ENCODE measurements around the gene CPT1B. TPM values are rescaled to one million over a fixed set of nuclear protein-coding genes. Genes with fewer than 3 reads are reported as not detected.

Gene CPT1B
- 100 to 1,000 TPM in 1 of 5 donors, 10 to 100 TPM in 4; 61.9 to 113 (median 94.5) TPM for total RNA-seq
- 35.5 TPM for total RNA-seq (2013)
- total RNA-seq: 0.80 to 4.4 (median 2.1) reads per million in 29 experiments

DNA sequence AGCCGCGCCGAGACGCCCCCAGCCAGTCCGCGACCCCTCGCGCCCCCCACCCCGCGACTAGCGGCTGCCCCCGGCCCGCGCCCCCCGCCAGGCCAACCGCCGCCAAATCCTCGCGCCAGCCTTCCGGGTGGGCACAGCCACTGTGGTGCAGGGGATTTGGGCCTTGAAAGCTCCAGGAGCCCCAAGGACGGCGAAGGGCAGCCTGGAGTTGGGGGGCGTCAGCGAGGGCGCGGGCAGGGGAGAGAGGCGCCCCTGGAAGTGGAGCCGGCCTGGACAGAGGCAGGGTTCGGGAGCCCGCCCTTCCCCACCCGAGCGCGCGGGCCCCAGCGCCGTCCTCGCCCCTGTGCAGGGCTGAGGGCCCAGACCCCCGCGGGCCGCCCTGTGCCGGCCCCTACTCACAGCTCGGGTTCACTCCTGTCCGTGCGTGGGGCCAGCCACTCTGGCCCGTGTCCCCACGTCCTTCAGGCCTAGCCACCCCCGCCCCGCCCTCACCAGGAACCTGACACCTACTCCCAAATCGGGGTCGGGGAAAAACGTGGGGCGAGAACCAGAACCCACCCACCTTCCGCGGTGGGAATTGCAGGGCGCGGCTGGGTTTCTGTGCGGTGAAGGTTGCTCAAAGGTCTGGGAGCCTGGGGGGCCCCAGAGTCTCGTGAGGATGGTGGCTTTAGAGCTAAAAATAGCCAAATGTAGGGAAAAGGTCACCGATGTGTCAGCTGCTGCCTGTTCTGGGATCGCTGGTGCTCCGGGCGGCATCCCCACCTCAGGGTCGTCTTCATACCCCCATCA is at the start of gene CPT1B:
TSS of gene CPT1B (minus strand) at position 441 of the 789 bp plus-strand sequence. CDS start 512 bp downstream, outside the sequence.
- peaks cover 11 to 12% of the 10 kb centered on the region in 2 donors for H3K36me3 ChIP-seq (ENCODE audit: control insufficient read depth in 2 of 2, extremely low read depth in 1 of 2, insufficient read depth in 1 of 2, low read length in 1 of 2)
- WGBS (ENCODE audit: insufficient coverage): 68% methylated on average over 21 of the region's 63 CpGs
- H3K4me1 ChIP-seq (ENCODE audit: control insufficient read depth in 1 of 2, extremely low read depth in 1 of 2, insufficient read depth in 2 of 2, low read length in 2 of 2): peaks cover 4 to 28% of the 10 kb centered on the region in 2 experiments
- ATAC-seq (replicated peaks in 1 of 4): no peak
- ChIA-PET POLR2A (no interaction called here), CTCF (no interaction called here)
- no peak for DNase-seq
- H3K27me3 ChIP-seq (replicated peaks in 1 of 2; ENCODE audit: control insufficient read depth in 2 of 2, extremely low read depth in 1 of 2, insufficient read depth in 2 of 2, low read length in 1 of 2): no peaks in the 10 kb centered on the region
- no peak within 1 kb of the TSS for H3K27ac Mint-ChIP-seq
- H3K9me3 Mint-ChIP-seq: no peaks in the 10 kb centered on the region
- H3K36me3 Mint-ChIP-seq: peaks cover 16% of the 10 kb centered on the region
- peaks cover 18 to 32% (median 23%) of the 10 kb centered on the region in 3 donors for H3K4me1 Mint-ChIP-seq
- peak within 1 kb of the TSS in 1 of 3 donors; percentile 24 for H3K4me3 Mint-ChIP-seq
- H3K27me3 Mint-ChIP-seq: no peaks in the 10 kb centered on the region
- no peak within 1 kb of the TSS for H3K27ac ChIP-seq (ENCODE audit: low read length)
- H3K9me3 ChIP-seq: no peaks in the 10 kb centered on the region
- H3K4me3 ChIP-seq (ENCODE audit: control insufficient read depth in 1 of 2, extremely low read depth in 1 of 2, low read length in 1 of 2): no peak within 1 kb of the TSS

DNA sequence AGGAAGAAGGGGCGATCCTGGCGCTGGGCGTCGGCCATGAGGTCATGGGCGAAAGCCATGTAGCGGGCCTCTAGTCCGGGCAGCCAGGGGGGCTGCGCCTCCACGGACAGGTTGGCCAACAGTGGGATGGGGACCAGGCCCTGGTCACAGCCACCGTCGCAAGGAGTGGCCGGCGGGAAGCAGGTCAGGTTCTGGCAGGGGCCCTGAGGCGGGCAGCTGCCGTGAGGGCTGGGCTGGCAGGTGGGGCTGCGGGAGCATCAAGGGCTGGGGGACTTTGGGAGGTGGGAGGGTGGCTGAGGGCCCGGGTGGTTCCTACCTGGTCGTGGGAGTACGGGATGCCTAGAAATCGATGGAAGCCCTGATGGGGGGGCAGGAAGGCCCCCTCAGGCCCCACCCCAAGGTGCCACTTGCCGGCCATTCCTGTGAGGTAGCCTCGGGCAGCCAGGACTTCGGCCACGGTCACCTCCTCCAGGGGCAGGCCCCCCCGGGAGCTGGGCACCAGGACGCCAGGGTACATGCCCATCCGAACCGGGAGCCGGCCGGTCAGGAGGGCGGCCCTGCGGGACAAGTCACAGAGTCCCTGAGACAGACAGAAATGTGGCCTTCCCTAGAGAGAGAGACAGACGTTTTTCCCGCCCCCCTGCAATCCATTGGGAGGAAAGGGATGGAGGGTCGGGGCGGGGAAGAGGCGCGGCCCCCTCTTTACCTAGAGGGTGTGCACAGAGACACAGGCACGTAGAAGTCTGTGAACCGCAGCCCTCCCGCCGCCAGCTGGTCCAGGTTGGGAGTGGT is 48.8 kb upstream of the CPT1B start:
- whole genome bisulfite sequencing (ENCODE audit: insufficient coverage): 81% methylated on average over 39 of the region's 42 CpGs
- peaks cover 2 to 17% of the 10 kb centered on the region in 2 donors for H3K36me3 ChIP-seq (ENCODE audit: control insufficient read depth in 2 of 2, extremely low read depth in 1 of 2, insufficient read depth in 1 of 2, low read length in 1 of 2)

DNA sequence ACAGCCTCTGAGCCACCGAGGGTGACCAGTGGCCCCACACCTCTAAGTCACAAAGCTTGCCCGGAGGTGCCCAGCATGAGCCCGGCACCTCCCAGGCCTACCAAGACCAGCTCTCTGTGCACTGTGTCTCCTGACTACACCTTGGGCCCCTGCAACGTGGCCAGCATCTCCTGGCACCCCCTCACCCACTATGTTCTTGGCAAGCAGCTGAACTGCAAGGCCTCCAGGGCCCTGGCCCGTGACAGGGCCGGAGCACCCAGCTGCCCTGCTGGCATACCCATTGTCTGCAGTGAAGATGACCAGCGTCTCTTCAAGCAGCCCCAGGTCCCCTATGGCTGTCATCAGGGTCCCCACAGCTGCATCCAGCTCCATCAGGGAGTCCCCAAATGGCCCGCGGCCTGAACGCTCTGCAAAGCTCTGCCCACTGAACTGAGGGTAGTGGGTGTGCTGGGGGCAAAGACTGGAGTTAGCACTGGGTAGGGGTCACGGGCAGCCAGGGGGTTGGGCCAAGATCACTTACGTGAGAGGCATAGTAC is 48.2 kb upstream of the CPT1B start:
- ATAC-seq (replicated peaks in 1 of 4) (no peak), DNase-seq (no peak)
- Histone ChIP-seq H3K9me3 (no peaks in the 10 kb centered on the region), H3K36me3 (ENCODE audit: control insufficient read depth in 2 of 2, extremely low read depth in 1 of 2, insufficient read depth in 1 of 2, low read length in 1 of 2) (peaks cover 2 to 17% of the 10 kb centered on the region in 2 donors), H3K27ac (ENCODE audit: low read length) (no peak overlapping the region), H3K4me1 (ENCODE audit: control insufficient read depth in 1 of 2, extremely low read depth in 1 of 2, insufficient read depth in 2 of 2, low read length in 2 of 2) (peaks cover 19 to 47% of the 10 kb centered on the region in 2 experiments), H3K27me3 (replicated peaks in 1 of 2; ENCODE audit: control insufficient read depth in 2 of 2, extremely low read depth in 1 of 2, insufficient read depth in 2 of 2, low read length in 1 of 2) (no peaks in the 10 kb centered on the region), H3K4me3 (ENCODE audit: control insufficient read depth in 1 of 2, extremely low read depth in 1 of 2, low read length in 1 of 2) (no peak overlapping the region)
- WGBS (ENCODE audit: insufficient coverage): 94% methylated on average over 12 of the region's 12 CpGs
- CTCF ChIA-PET: no interaction called here
- Mint-ChIP-seq H3K27me3 (no peaks in the 10 kb centered on the region), H3K9me3 (no peaks in the 10 kb centered on the region), H3K4me3 (peak overlapping the region; percentile 53 to 98 (median 71)), H3K4me1 (peaks cover 43 to 45% (median 45%) of the 10 kb centered on the region in 3 donors), H3K36me3 (peaks cover 3% of the 10 kb centered on the region), H3K27ac (peak overlapping the region in 1 of 2 donors; percentile 77)
- POLR2A ChIA-PET: no interaction called here

More for the DNA sequence above, 48.8 kb upstream of the CPT1B start:
- Mint-ChIP-seq H3K36me3 (peaks cover 3% of the 10 kb centered on the region), H3K27ac (peak overlapping the region; percentile 74 to 77), H3K9me3 (no peaks in the 10 kb centered on the region), H3K4me1 (peaks cover 38 to 41% (median 38%) of the 10 kb centered on the region in 3 donors), H3K4me3 (peak overlapping the region; percentile 77 to 98 (median 81)), H3K27me3 (no peaks in the 10 kb centered on the region)
- Histone ChIP-seq H3K9me3 (no peaks in the 10 kb centered on the region), H3K4me1 (ENCODE audit: control insufficient read depth in 1 of 2, extremely low read depth in 1 of 2, insufficient read depth in 2 of 2, low read length in 2 of 2) (peaks cover 13 to 41% of the 10 kb centered on the region in 2 experiments), H3K4me3 (ENCODE audit: control insufficient read depth in 1 of 2, extremely low read depth in 1 of 2, low read length in 1 of 2) (peak overlapping the region; percentile 77 to 92), H3K27me3 (replicated peaks in 1 of 2; ENCODE audit: control insufficient read depth in 2 of 2, extremely low read depth in 1 of 2, insufficient read depth in 2 of 2, low read length in 1 of 2) (no peaks in the 10 kb centered on the region), H3K27ac (ENCODE audit: low read length) (peak overlapping the region; percentile 73)
- ChIA-PET POLR2A (no interaction called here), CTCF (no interaction called here)
- ATAC-seq (replicated peaks in 1 of 4): peak in 1 of 4 experiments; percentile 2
- DNase-seq: peak in 3 of 35 experiments; percentile 11 to 37 (median 26)

DNA sequence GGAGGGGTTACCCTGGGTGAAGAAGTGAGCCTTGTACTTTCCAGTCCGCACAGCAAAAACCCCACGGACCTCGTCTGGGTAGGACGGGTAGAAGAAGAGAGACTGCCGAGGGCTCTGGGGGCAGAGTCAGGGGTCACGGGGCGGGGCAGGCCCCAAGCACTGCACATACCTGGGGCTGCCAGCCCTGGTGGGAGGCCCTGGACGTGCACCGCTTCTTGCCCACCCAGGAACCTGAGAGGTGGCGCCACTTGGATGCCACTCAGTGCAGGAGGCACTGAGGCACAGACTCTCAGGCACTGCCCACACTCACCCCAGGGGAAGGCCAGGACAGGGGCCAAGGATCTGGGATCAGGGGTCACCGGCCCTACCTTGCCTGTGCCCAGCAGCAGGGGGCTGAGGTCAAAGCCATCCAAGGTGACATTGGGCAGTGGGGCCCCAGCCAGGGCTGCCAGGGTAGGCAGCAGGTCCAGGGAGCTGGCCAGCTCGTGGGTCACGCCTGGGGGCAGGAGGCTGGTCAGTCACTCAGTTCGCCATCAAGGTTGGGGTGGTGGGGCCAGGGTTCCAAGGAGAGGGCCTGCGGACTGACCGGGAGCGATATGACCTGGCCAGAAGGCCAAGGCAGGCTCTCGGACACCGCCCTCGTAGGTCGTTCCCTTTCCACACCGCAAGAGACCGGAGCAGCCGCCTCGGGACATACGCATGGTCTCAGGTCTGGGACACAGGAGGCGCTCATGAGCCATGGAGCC is 47.5 kb upstream of the CPT1B start:
- peaks cover 25 to 54% of the 10 kb centered on the region in 2 experiments for H3K4me1 ChIP-seq (ENCODE audit: control insufficient read depth in 1 of 2, extremely low read depth in 1 of 2, insufficient read depth in 2 of 2, low read length in 2 of 2)
- no peaks in the 10 kb centered on the region for H3K27me3 Mint-ChIP-seq
- WGBS (ENCODE audit: insufficient coverage): 96% methylated on average over 25 of the region's 27 CpGs
- POLR2A ChIA-PET: interaction anchor here in 1 of 2 donors (0.6 kb wide), 1 partner anchor 642 kb away, joined by 3 read pairs; no protein-coding TSS in a partner anchor
- H3K9me3 Mint-ChIP-seq: no peaks in the 10 kb centered on the region
- peaks cover 50 to 51% (median 51%) of the 10 kb centered on the region in 3 donors for H3K4me1 Mint-ChIP-seq
- no peak overlapping the region for H3K4me3 Mint-ChIP-seq
- ATAC-seq (replicated peaks in 1 of 4) (no peak), DNase-seq (no peak)
- H3K27ac ChIP-seq (ENCODE audit: low read length): no peak overlapping the region
- H3K4me3 ChIP-seq (ENCODE audit: control insufficient read depth in 1 of 2, extremely low read depth in 1 of 2, low read length in 1 of 2): no peak overlapping the region
- no peaks in the 10 kb centered on the region for H3K9me3 ChIP-seq
- H3K27me3 ChIP-seq (replicated peaks in 1 of 2; ENCODE audit: control insufficient read depth in 2 of 2, extremely low read depth in 1 of 2, insufficient read depth in 2 of 2, low read length in 1 of 2): no peaks in the 10 kb centered on the region
- H3K27ac Mint-ChIP-seq: no peak overlapping the region
- H3K36me3 ChIP-seq (ENCODE audit: control insufficient read depth in 2 of 2, extremely low read depth in 1 of 2, insufficient read depth in 1 of 2, low read length in 1 of 2): peaks cover 2 to 17% of the 10 kb centered on the region in 2 donors
- peaks cover 3% of the 10 kb centered on the region for H3K36me3 Mint-ChIP-seq
- CTCF ChIA-PET: interaction anchor here in 1 of 2 donors (0.5 kb wide), 1 partner anchor 114 kb away, joined by 5 read pairs; no protein-coding TSS in a partner anchor

DNA sequence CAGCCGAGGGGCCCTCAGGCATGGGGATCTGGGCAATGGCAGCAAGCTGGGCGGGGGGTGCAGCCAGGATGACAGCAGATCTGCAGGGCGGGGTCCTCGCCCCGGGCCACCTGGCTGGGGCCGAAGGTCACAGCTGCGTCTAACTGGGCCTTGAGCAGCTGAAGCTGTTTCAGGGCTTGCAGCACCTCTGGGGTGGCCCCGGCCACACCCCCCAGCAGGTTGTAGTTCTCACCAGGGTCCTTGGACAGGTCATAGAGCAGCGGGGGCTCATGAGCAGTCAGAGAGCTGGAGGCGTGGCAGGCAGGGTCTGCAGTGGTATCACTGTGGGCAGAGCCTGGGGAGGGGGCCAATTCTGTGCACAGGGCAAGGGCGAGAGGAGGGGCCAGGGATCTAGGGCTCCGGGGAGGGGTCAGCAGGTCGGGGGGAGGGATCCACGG is 46.9 kb upstream of the CPT1B start:
- peaks cover 53 to 56% (median 54%) of the 10 kb centered on the region in 3 donors for H3K4me1 Mint-ChIP-seq

More for the DNA sequence above, 46.9 kb upstream of the CPT1B start:
- no peaks in the 10 kb centered on the region for H3K9me3 Mint-ChIP-seq
- peak overlapping the region in 1 of 2 donors; percentile 31 for H3K27ac Mint-ChIP-seq
- no peaks in the 10 kb centered on the region for H3K27me3 ChIP-seq (replicated peaks in 1 of 2; ENCODE audit: control insufficient read depth in 2 of 2, extremely low read depth in 1 of 2, insufficient read depth in 2 of 2, low read length in 1 of 2)
- 99% methylated on average over 12 of the region's 14 CpGs for WGBS (ENCODE audit: insufficient coverage)
- no peak overlapping the region for H3K4me3 ChIP-seq (ENCODE audit: control insufficient read depth in 1 of 2, extremely low read depth in 1 of 2, low read length in 1 of 2)
- H3K27ac ChIP-seq (ENCODE audit: low read length): no peak overlapping the region
- H3K27me3 Mint-ChIP-seq: no peaks in the 10 kb centered on the region
- H3K9me3 ChIP-seq: no peaks in the 10 kb centered on the region
- H3K4me1 ChIP-seq (ENCODE audit: control insufficient read depth in 1 of 2, extremely low read depth in 1 of 2, insufficient read depth in 2 of 2, low read length in 2 of 2): peaks cover 28 to 59% of the 10 kb centered on the region in 2 experiments
- ATAC-seq (replicated peaks in 1 of 4) (no peak), DNase-seq (no peak)
- H3K36me3 ChIP-seq (ENCODE audit: control insufficient read depth in 2 of 2, extremely low read depth in 1 of 2, insufficient read depth in 1 of 2, low read length in 1 of 2): peaks cover 2 to 17% of the 10 kb centered on the region in 2 donors
- H3K4me3 Mint-ChIP-seq: no peak overlapping the region
- POLR2A ChIA-PET: interaction anchor here in 1 of 2 donors (0.6 kb wide), 1 partner anchor 641 kb away, joined by 3 read pairs; no protein-coding TSS in a partner anchor
- peaks cover 3% of the 10 kb centered on the region for H3K36me3 Mint-ChIP-seq
- CTCF ChIA-PET: interaction anchor here in 1 of 2 donors (0.5 kb wide), 1 partner anchor 113 kb away, joined by 5 read pairs; no protein-coding TSS in a partner anchor

All from T-cell (primary cell).